Omental fat pad (tissue), 4 donors: Measurements from ENCODE around the gene PTPRF. TPM values are rescaled to one million over a fixed set of nuclear protein-coding genes. Genes with fewer than 3 reads are reported as not detected.

Source experiments
- ATAC-seq: fragments of 150-250 bp; one replicate; pipeline ENCODE4 v1.9.1; 2016; ENCODE audit warnings: mild to moderate bottlenecking, moderate library complexity; ENCODE audit not compliant: low FRiP score
- DNase-seq: peaks from one replicate; pipeline ENCODE4 v3.0.0-alpha.2; 2019; ENCODE audit warnings: low spot score
- total RNA-seq, 4 donors: library from RNA; depleted of rRNA; stranded (reverse); fragments of >200 nt; gene quantifications; one replicate each; pipeline ENCODE4 v1.1.0, GENCODE V29; 2016
- TF ChIP-seq, protein P1 (sequence below), 3 donors: fragments of 450-650 bp; IDR thresholded peaks; one replicate each; pipeline ENCODE4 v1.5.1; 2016 to 2017; ENCODE audit warnings: antibody characterized with exemption in 3 of 3, mild to moderate bottlenecking in 3 of 3, moderate library complexity in 2 of 3

The PTPRF gene
- total RNA-seq, 4 donors from 2014 or later, result 79.1 to 176 (median 139) TPM

DNA sequence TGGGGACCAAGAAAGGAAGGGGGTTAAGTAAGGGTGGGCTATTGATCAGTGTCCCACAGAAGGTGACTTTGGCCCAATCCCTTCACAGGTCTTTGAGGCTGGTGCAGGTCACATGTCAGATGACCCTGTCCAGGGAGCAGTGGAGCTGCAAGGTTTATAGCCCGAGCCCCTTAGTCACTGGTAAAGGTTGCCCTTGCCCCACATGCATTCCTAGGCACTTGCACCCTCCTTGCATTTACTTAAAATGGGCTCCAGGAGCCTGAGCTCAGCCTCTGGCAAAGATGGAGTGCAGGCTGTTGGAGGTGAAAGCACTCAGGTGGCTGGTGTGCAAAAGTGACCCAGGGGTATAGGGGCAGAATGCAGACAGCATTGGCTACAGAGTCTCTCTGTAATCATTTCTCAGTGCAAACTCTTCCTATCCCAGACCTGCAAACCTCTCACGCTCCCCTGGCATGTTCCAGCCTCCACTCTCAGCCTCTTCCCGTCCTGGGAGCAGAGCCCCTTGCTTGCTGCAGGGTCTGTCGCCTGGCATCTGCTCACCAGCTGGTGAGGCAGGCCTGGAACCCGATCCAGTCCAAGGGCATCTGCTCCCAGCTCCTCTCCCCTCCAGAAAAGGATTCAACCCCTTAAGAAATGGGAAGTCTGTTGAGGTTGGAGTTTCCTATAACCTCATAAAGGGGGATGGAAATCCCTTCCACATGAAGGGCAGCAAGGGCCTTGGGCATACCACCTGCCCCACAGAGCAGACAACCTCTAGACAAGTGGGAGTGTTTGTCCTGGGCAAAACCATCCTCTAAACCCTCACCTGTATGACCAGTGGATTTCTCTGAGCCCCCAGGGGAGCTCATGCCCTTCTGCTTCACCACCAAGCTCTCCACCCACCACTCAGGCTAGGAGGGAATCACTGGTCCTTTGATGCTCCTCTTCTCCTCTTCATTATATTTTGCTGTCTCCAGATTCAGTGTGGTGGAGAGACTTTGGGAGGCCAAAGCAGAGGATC is 23.1 kb upstream of the PTPRF start:
- TF ChIP-seq, protein P1, sequence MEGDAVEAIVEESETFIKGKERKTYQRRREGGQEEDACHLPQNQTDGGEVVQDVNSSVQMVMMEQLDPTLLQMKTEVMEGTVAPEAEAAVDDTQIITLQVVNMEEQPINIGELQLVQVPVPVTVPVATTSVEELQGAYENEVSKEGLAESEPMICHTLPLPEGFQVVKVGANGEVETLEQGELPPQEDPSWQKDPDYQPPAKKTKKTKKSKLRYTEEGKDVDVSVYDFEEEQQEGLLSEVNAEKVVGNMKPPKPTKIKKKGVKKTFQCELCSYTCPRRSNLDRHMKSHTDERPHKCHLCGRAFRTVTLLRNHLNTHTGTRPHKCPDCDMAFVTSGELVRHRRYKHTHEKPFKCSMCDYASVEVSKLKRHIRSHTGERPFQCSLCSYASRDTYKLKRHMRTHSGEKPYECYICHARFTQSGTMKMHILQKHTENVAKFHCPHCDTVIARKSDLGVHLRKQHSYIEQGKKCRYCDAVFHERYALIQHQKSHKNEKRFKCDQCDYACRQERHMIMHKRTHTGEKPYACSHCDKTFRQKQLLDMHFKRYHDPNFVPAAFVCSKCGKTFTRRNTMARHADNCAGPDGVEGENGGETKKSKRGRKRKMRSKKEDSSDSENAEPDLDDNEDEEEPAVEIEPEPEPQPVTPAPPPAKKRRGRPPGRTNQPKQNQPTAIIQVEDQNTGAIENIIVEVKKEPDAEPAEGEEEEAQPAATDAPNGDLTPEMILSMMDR (IDR thresholded peaks at IDR 0.05), result no peak
- DNase-seq (no peak), ATAC-seq (no peak)

DNA sequence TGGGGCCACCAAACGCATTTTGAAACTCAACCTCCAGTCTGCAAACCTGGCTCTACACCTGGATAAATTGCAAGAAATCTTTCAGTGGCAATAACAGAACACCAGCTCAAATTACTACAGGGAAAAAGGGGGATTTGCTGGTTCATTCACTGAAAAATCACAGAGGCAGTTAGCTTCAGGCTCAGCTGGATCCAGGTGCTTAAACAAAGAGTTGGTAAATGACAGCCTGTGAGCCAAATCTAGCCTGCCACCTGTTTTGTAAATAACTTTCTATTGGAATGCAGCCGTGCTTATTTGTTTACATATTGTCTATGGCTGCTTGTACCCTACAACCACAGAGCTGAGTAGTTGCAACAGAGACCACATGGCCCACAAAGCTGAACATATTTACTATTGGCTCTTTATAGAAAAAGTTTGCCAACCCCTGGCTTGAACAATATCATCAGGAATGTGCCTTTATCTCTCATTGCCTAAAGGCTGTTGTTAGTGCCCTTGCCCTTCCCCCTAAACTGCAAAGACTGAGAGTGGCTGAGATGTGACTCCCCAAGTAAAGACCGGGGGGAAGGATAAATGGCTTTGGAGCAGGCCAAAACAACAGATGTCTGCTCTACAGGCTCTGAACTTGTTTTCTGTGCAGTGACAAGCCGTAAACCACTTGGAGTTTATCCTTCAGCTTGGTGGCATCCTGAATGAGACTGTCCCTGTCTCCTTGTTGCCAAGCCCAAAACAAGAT is 21.5 kb upstream of the PTPRF start:
- TF ChIP-seq, protein P1 (IDR thresholded peaks at IDR 0.05), result no peak
- ATAC-seq (no peak), DNase-seq (no peak)

DNA sequence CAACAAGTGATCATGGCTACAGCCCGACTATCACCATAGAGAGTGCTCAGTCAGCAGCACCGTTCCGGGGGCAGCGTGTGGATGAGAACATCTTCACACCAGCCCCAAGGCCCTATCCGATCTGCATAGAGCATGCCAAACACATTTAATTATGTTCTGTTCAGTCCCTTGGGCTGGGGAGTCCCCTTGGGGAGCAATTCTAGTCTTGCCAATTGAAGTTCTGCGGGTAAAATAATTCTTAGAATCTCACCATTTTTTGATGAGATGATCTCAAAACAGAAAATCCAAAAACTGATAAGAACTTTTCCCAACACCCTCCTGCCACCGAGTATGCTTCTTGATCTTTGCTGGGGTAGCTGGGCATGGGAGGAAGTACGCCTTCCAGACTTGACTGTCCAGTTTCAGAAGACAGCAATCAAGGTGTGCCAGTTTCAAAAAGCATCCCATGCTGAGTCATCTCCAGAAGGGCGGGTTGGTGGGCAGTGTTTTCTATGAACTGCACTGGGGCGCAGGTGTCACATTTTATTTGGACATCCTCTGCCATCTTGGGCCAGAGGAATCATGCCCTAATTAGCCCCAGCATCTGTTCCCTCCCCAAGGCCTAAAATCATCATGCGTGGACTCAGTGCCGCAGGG is 20.8 kb upstream of the PTPRF start:
- TF ChIP-seq, protein P1 (IDR thresholded peaks at IDR 0.05), result no peak
- ATAC-seq (no peak), DNase-seq (no peak)

DNA sequence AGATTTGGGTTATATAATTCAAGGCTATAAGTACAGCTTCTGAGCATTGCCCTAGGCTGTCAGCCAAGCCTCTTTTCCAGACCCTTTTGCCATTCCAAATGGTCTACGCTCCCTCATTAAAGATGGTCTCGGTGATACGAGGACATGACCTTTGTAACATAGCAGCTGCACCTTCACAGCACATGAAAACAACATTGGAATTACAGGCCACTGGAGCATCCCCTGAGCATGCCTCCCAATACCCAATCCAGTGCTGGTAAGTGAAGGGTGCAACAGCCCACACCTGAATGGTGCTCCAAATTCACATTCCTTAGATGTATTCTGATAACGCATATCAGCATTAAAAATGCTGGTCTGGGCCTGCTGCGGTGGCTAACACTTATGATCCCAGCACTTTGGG is 20.1 kb upstream of the PTPRF start:
- DNase-seq (no peak), ATAC-seq (no peak)
- TF ChIP-seq, protein P1 (IDR thresholded peaks at IDR 0.05), result no peak

DNA sequence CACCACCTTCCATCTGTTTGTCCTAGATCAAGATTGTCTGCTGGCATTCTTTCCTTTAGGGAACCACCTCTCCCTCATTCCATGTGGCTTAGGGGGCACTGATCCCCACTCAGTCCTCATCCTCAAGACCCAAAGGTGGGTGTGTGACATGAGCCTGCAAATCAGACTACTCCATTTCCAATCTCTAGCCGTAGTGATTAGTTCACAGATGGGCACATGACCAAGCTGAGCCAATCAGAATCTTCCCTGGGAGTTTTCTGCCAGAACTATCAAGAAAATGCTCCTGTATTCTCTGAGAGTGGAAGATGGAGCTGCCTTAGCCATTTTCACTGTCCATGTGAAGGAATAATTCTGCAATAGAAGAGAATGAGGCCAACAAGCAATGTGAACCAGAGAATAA is 19.3 kb upstream of the PTPRF start:
- ATAC-seq (no peak), DNase-seq (no peak)
- TF ChIP-seq, protein P1 (IDR thresholded peaks at IDR 0.05), result no peak

DNA sequence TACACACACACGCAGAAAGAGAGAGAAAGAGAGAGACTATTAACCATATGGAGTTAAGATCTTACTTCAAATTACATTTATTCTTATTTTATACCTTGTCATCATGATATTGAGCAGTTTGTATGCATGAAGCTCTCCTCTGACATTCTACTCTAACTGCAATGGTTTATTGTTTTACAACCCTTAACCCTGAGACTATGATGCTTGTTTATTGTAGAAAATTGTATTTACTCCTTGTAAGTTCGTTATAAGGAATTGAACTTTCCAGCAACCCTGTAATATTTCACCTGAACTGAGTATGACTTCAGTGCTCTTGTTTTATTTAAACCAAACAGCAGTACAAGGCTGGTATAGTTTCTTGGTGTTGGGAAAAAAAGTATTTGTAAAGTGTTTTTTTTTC is 18.6 kb upstream of the PTPRF start:
- ATAC-seq (no peak), DNase-seq (no peak)
- TF ChIP-seq, protein P1 (IDR thresholded peaks at IDR 0.05), result no peak
